ENCODE results near the gene FAM131C. TPM values are rescaled to one million over a fixed set of nuclear protein-coding genes. Genes with fewer than 3 reads are reported as not detected.

The FAM131C gene
- polyA plus RNA-seq, 3 donors = not detected

- no peaks in the 10 kb centered on the region for H3K9me3 Mint-ChIP-seq
- H2AFZ ChIP-seq (ENCODE audit: insufficient read depth, low read depth, low read length, poor library complexity, severe bottlenecking) = no peak overlapping the region
- 67% methylated on average over 4 of the region's 9 CpGs for WGBS (ENCODE audit: insufficient coverage)
These were observed 9.0 kb upstream of the FAM131C start for GRCh38 chr1:16082283-16083038.

DNA sequence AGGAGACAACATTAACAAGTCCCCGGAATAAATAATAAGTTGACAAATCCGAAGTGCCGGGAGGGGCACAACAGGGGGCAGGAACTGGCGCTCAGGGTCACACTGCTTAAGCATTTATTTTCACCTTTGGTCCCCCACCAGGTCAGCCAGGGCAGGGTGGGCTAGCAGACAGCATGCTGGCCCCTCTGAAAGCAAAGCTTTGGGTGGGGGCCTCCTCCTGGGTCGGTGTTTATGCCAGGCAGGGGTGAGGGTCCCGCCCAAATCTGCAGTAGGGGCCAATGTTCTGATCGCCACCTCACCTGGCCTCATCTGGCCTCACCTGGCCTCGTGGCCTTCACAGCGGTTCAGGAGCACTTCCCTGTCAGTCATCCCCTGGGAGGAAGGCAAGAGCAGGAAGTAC, 8.2 kb upstream of the FAM131C start:
- intact Hi-C loops (cut with micrococcal nuclease) = loop anchor here (5.0 to 10.0 kb wide), 2 partner anchors 161 to 163 kb away; no protein-coding TSS in a partner anchor
- 90% methylated on average over 9 of the region's 9 CpGs for WGBS (ENCODE audit: insufficient coverage)
- H3K36me3 Mint-ChIP-seq = no peaks in the 10 kb centered on the region

More at GRCh38 chr1:16082283-16083038, 9.0 kb upstream of the FAM131C start:
- Histone ChIP-seq H3K36me3 (replicated peaks in 1 of 2; ENCODE audit: control insufficient read depth in 1 of 2, insufficient read depth in 2 of 2, low read length in 2 of 2) (no peaks in the 10 kb centered on the region), H3K4me3 (replicated peaks in 1 of 3; ENCODE audit: low read depth in 2 of 3, low read length in 3 of 3) (no peak overlapping the region), H3K9me3 (replicated peaks in 1 of 2; ENCODE audit: control insufficient read depth in 1 of 2, insufficient read depth in 1 of 2, low read length in 2 of 2) (no peaks in the 10 kb centered on the region), H3K27ac (ENCODE audit: low read depth in 1 of 2, low read length in 2 of 2) (no peak overlapping the region), H4K20me1 (ENCODE audit: insufficient read depth, low read length) (no peaks in the 10 kb centered on the region), H3K4me1 (ENCODE audit: control insufficient read depth in 1 of 2, insufficient read depth in 2 of 2, low read length in 2 of 2) (peaks cover 4% of the 10 kb centered on the region in 2 donors), H3K9ac (ENCODE audit: insufficient read depth, low read length, poor library complexity, severe bottlenecking) (no peak overlapping the region), H3K27me3 (ENCODE audit: control insufficient read depth in 2 of 2, insufficient read depth in 2 of 2, low read length in 2 of 2) (no peaks in the 10 kb centered on the region), H3K4me2 (replicated peaks; ENCODE audit: extremely low read depth, low read length, poor library complexity, severe bottlenecking) (no peak overlapping the region), H3K79me2 (ENCODE audit: insufficient read depth, low read length) (no peaks in the 10 kb centered on the region)
- H3K4me3 Mint-ChIP-seq = no peak overlapping the region
- H3K27ac Mint-ChIP-seq = no peak overlapping the region
- peaks cover 1 to 2% (median 1%) of the 10 kb centered on the region in 3 donors for H3K27me3 Mint-ChIP-seq (ENCODE audit: low read depth in 3 of 3)
- H3K4me1 Mint-ChIP-seq = peaks cover 9% of the 10 kb centered on the region
- H3K36me3 Mint-ChIP-seq = no peaks in the 10 kb centered on the region
- TF ChIP-seq CTCF (IDR thresholded peaks at IDR 0.05) = peak; percentile 80
- intact Hi-C loops (cut with micrococcal nuclease) = loop anchor here (5.0 to 10.0 kb wide), 2 partner anchors 160 to 162 kb away; no protein-coding TSS in a partner anchor
- peak; percentile 27 to 54 (median 46) for DNase-seq

More for the DNA sequence above, 8.2 kb upstream of the FAM131C start:
- Histone ChIP-seq H3K9ac (ENCODE audit: insufficient read depth, low read length, poor library complexity, severe bottlenecking) (no peak overlapping the region), H3K4me3 (replicated peaks in 1 of 3; ENCODE audit: low read depth in 2 of 3, low read length in 3 of 3) (no peak overlapping the region), H3K9me3 (replicated peaks in 1 of 2; ENCODE audit: control insufficient read depth in 1 of 2, insufficient read depth in 1 of 2, low read length in 2 of 2) (no peaks in the 10 kb centered on the region), H3K36me3 (replicated peaks in 1 of 2; ENCODE audit: control insufficient read depth in 1 of 2, insufficient read depth in 2 of 2, low read length in 2 of 2) (no peaks in the 10 kb centered on the region), H3K4me1 (ENCODE audit: control insufficient read depth in 1 of 2, insufficient read depth in 2 of 2, low read length in 2 of 2) (peaks cover 4% of the 10 kb centered on the region in 2 donors), H3K4me2 (replicated peaks; ENCODE audit: extremely low read depth, low read length, poor library complexity, severe bottlenecking) (no peak overlapping the region), H3K27me3 (ENCODE audit: control insufficient read depth in 2 of 2, insufficient read depth in 2 of 2, low read length in 2 of 2) (no peaks in the 10 kb centered on the region), H2AFZ (ENCODE audit: insufficient read depth, low read depth, low read length, poor library complexity, severe bottlenecking) (no peak overlapping the region), H3K79me2 (ENCODE audit: insufficient read depth, low read length) (no peaks in the 10 kb centered on the region), H4K20me1 (ENCODE audit: insufficient read depth, low read length) (no peaks in the 10 kb centered on the region), H3K27ac (ENCODE audit: low read depth in 1 of 2, low read length in 2 of 2) (no peak overlapping the region)
- Mint-ChIP-seq H3K27me3 (ENCODE audit: low read depth in 3 of 3) (peaks cover 1 to 5% (median 2%) of the 10 kb centered on the region in 3 donors), H3K27ac (peak overlapping the region in 1 of 7 donors; percentile 41), H3K4me3 (no peak overlapping the region), H3K4me1 (peaks cover 9% of the 10 kb centered on the region), H3K9me3 (no peaks in the 10 kb centered on the region)
- TF ChIP-seq CTCF (IDR thresholded peaks at IDR 0.05) = no peak
- DNase-seq = no peak

Measured in CD14-positive monocyte (primary cell).